Left lung (tissue), 10 donors: ENCODE data around the gene NPHP4. TPM values are rescaled to one million over a fixed set of nuclear protein-coding genes. Genes with fewer than 3 reads are reported as not detected.

Source experiments
- ATAC-seq: fragments of 200-7000 bp; cut with Tn5 transposase; one replicate; pipeline ENCODE4 v1.9.1; 2020; ENCODE audit warnings: moderate library complexity
- DNase-seq, 4 donors: peaks; one replicate each; pipeline ENCODE4 v3.0.0-alpha.2; 2013 to 2020
- H3K27ac ChIP-seq, 2 donors: fragments of 200-600 bp; sonication (generic) in 1 of 2; one replicate each; pipeline versions ENCODE4 v1.5.0 to v1.8.0; 2020 to 2021
- H3K27me3 ChIP-seq, 2 donors: fragments of 200-600 bp; sonication (generic) in 1 of 2; one replicate each; pipeline versions ENCODE4 v1.5.0 to v1.8.0; 2020 to 2021
- H3K36me3 ChIP-seq, 2 donors: fragments of 200-600 bp; sonication (generic) in 1 of 2; one replicate each; pipeline versions ENCODE4 v1.5.0 to v1.8.0; 2020 to 2021
- H3K4me1 ChIP-seq, 2 donors: fragments of 200-600 bp; one replicate each; pipeline ENCODE4 v1.8.0; 2021
- H3K4me3 ChIP-seq, 2 donors: fragments of 200-600 bp; sonication (generic) in 1 of 2; one replicate each; pipeline versions ENCODE4 v1.5.0 to v1.8.0; 2020 to 2021; ENCODE audit warnings: mild to moderate bottlenecking in 1 of 2
- H3K9me3 ChIP-seq, 2 donors: fragments of 200-600 bp; sonication (generic) in 1 of 2; one replicate each; pipeline versions ENCODE4 v1.5.0 to v1.8.0; 2020 to 2021
- intact Hi-C, 2 donors: fragments of 100-400 bp; cut with DNase I; formaldehyde crosslinking; loops; one replicate each; pipeline versions ENCODE4 v1.11.2 to v1.14.2; 2022
- polyA plus RNA-seq, 6 donors: library from polyadenylated mRNA; unstranded; fragments of 120-200 nt; gene quantifications; one replicate each; pipeline ENCODE4 v1.2.1, GENCODE V29; 2013; ENCODE audit not compliant: insufficient read length in 6 of 6
- total RNA-seq, 2 donors: library from RNA; stranded (reverse); fragmentation: NEBNext Ultra II Directional; extraction: Animal tissue kit (Norgen Biotek cat#: 25700); gene quantifications; one replicate each; pipeline ENCODE4 v1.2.1, GENCODE V29; 2021
- TF ChIP-seq, protein P1 (sequence below), 2 donors: fragments of 200-600 bp; sonication (generic) in 1 of 2; IDR thresholded peaks; one replicate each; pipeline versions ENCODE4 v1.5.0 to v1.8.0; 2021; ENCODE audit warnings: antibody characterized with exemption in 2 of 2
- donor health status: DM: no; HTN: yes; CAD: no.
- donor health status: DM: no; HTN: no; CAD: no.

NPHP4 gene
- total and polyA plus RNA-seq, 8 donors: 9.4 to 16.4 (median 10.2) TPM

DNA sequence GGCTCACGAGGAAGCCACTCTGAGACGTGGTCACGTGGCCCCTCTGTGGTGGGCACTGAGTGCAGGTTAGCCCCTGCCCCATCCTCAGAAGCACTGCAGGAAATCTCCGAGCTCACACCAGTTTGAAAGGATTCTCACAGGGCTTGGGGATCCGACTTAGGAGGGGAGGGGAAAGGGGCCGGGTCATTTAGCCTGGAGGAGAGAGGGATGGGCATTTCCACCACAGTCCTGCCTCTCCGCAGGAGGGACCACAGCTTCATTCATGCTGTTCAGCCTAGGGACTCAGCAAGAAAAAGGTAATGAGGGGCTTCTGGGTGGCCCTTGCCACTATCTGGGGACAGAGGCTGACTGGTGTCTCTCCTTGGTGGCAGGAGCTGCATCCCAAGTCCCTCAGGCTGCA, 126.5 kb downstream of the NPHP4 start:
- no peak for ATAC-seq
- DNase-seq: no peak
- peaks cover 0 to 68% of the 10 kb centered on the region in 2 donors for H3K36me3 ChIP-seq
- H3K27ac ChIP-seq: no peak overlapping the region
- H3K4me3 ChIP-seq: no peak overlapping the region
- H3K27me3 ChIP-seq: no peaks in the 10 kb centered on the region
- no peaks in the 10 kb centered on the region for H3K9me3 ChIP-seq
- intact Hi-C loops: no loop called here
- no peaks in the 10 kb centered on the region for H3K4me1 ChIP-seq
- TF ChIP-seq, protein P1, sequence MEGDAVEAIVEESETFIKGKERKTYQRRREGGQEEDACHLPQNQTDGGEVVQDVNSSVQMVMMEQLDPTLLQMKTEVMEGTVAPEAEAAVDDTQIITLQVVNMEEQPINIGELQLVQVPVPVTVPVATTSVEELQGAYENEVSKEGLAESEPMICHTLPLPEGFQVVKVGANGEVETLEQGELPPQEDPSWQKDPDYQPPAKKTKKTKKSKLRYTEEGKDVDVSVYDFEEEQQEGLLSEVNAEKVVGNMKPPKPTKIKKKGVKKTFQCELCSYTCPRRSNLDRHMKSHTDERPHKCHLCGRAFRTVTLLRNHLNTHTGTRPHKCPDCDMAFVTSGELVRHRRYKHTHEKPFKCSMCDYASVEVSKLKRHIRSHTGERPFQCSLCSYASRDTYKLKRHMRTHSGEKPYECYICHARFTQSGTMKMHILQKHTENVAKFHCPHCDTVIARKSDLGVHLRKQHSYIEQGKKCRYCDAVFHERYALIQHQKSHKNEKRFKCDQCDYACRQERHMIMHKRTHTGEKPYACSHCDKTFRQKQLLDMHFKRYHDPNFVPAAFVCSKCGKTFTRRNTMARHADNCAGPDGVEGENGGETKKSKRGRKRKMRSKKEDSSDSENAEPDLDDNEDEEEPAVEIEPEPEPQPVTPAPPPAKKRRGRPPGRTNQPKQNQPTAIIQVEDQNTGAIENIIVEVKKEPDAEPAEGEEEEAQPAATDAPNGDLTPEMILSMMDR (IDR thresholded peaks at IDR 0.05): no peak

DNA sequence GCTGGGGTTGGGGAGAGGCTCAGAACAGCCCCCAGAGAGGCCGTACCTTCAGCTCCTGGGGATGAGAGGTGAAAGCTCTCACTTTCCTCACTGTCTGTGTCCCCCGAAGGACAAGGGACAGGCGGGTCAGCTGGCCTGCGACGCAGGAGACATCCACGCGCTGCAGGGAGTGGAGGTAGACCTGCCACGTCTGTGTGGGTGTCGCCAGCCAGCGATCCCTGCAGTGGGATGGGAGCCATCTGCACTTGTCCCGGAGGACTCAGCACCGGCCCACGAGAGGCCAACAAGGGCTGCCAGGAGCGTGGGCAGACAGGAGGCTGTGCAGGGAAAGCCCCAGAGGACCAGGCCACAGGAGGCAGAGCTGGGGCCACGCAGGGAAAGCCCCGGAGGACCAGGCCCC, 127.2 kb downstream of the NPHP4 start:
- intact Hi-C loops: no loop called here
- H3K4me3 ChIP-seq: no peak overlapping the region
- no peaks in the 10 kb centered on the region for H3K9me3 ChIP-seq
- no peak for ATAC-seq
- no peak overlapping the region for H3K27ac ChIP-seq
- H3K4me1 ChIP-seq: no peaks in the 10 kb centered on the region
- peaks cover 0 to 72% of the 10 kb centered on the region in 2 donors for H3K36me3 ChIP-seq
- TF ChIP-seq, protein P1 (IDR thresholded peaks at IDR 0.05): no peak
- no peaks in the 10 kb centered on the region for H3K27me3 ChIP-seq
- no peak for DNase-seq

GRCh38 chr1:5864256-5864655, 128.0 kb downstream of the NPHP4 start:
- no peaks in the 10 kb centered on the region for H3K27me3 ChIP-seq
- TF ChIP-seq, protein P1 (IDR thresholded peaks at IDR 0.05): no peak
- H3K27ac ChIP-seq: no peak overlapping the region
- no peaks in the 10 kb centered on the region for H3K4me1 ChIP-seq
- no peak overlapping the region for H3K4me3 ChIP-seq
- no peak for DNase-seq
- intact Hi-C loops: no loop called here
- no peaks in the 10 kb centered on the region for H3K9me3 ChIP-seq
- no peak for ATAC-seq
- H3K36me3 ChIP-seq: peaks cover 0 to 73% of the 10 kb centered on the region in 2 donors

DNA sequence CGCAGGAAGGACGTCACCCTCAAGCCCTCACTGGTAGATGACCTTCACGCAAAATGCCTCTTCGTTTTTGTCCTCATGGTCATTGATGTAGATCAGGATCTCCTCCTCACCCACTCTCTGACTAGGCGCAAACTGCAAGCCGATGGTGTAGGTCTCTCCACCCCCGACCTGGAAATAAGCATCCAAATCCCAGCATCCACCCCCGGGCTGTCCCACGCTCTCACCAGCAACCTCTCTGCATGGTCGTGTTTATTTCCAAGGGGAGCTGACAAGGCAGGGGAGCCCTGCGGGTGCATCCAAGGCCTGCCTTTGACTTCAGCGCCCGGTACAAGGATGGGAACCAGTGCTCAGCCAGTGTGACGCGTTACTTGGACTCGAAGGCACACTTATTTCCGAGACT, 129.0 kb downstream of the NPHP4 start:
- ATAC-seq: no peak
- H3K9me3 ChIP-seq: no peaks in the 10 kb centered on the region
- TF ChIP-seq, protein P1 (IDR thresholded peaks at IDR 0.05): no peak
- peaks cover 0 to 80% of the 10 kb centered on the region in 2 donors for H3K36me3 ChIP-seq
- intact Hi-C loops: no loop called here
- no peak overlapping the region for H3K4me3 ChIP-seq
- DNase-seq: no peak
- H3K4me1 ChIP-seq: no peaks in the 10 kb centered on the region
- no peak overlapping the region for H3K27ac ChIP-seq
- H3K27me3 ChIP-seq: no peaks in the 10 kb centered on the region

GRCh38 chr1:5861871-5862825, 130.1 kb downstream of the NPHP4 start:
- H3K36me3 ChIP-seq: peaks cover 0 to 70% of the 10 kb centered on the region in 2 donors
- no peak overlapping the region for H3K27ac ChIP-seq
- ATAC-seq (no peak), DNase-seq (peak in 1 of 4 donors; percentile 72)
- intact Hi-C loops: no loop called here
- no peaks in the 10 kb centered on the region for H3K4me1 ChIP-seq
- H3K4me3 ChIP-seq: no peak overlapping the region
- H3K27me3 ChIP-seq: no peaks in the 10 kb centered on the region
- TF ChIP-seq, protein P1 (IDR thresholded peaks at IDR 0.05): no peak
- H3K9me3 ChIP-seq: no peaks in the 10 kb centered on the region
